Occipital lobe (tissue), 2 donors: ENCODE measurements around the gene TP73. TPM values are rescaled to one million over a fixed set of nuclear protein-coding genes. Genes with fewer than 3 reads are reported as not detected.
"Not testable (repeated sequence)": the region's sequence is repeated elsewhere in the genome, so short reads cannot be mapped to it uniquely, and the experiment has no call there.

ENCODE experiments used
- DNase-seq: peaks from one replicate; lab custom pipeline; 2025; lab: John Stamatoyannopoulos, UW
- total RNA-seq: library from RNA; depleted of rRNA; stranded (reverse); fragments of >200 nt; gene quantifications from one replicate; pipeline ENCODE4 v1.2.3, GENCODE V29; 2014

Gene TP73
- total RNA-seq, 1 donor from 2014 or later = 0.16 TPM

GRCh38 chr1:3618531-3618880, 33.8 kb upstream of the TP73 start:
- DNase-seq = no peak

DNA sequence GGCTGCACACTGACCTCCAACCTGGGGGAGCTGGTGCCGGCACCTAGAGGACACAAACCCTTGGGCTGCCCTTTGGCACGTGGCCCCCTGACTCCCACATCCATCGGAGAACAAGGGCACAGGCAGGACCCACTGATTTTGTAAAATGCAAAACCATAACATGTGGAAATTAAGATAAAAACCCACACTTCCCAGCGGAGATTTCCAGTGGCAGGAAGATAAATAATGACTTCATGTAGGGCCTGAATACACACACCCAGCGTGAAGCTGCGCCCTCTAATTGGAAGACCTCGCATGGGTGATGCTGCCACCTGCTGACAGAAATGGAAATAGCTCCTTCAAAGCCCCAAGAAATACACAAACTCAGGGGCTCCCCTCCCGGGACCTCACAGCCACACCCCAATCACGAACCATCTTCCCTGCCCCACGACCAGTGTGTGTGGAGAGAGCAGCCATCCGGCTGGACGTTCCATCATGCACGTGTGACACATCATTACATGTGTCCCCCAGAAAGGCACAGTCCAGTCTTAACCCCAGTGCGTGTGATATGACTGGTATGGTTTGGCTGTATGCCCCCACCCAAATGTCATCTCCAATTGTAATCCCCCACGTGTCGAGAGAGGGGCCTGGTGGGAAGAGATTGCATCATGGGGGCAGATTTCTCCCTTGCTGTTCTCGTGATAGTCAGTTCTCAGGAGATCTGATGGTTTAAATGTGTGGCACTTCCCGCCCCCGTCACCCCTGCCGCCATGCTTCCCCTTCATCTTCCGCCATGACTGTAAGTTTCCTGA, 33.2 kb upstream of the TP73 start:
- DNase-seq = peak; percentile 49

- no peak for DNase-seq
Measured at GRCh38 chr1:3620708-3621107, 31.6 kb upstream of the TP73 start.

DNA sequence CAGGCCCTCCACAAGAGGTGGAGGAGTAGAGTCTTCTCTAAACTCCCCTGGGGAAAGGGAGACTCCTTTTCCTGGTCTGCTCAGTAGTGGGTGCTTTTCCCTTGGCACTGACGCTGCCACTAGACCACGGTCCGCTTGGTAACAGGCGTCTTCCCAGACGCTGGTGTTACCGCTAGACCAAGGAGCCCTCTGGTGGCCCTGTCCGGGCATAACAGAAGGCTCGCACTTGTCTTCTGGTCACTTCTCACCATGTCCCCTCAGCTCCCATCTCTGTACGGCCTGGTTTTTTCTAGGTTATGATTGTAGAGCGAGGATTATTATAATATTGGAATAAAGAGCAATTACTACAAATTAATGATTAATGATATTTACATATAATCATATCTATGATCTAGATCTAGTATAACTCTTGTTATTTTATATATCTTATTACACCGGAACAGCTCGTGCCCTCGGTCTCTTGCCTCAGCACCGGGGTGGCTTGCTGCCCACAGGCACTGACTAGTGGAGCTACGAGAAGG, 31.1 kb upstream of the TP73 start:
- peak; percentile 6 for DNase-seq

DNA sequence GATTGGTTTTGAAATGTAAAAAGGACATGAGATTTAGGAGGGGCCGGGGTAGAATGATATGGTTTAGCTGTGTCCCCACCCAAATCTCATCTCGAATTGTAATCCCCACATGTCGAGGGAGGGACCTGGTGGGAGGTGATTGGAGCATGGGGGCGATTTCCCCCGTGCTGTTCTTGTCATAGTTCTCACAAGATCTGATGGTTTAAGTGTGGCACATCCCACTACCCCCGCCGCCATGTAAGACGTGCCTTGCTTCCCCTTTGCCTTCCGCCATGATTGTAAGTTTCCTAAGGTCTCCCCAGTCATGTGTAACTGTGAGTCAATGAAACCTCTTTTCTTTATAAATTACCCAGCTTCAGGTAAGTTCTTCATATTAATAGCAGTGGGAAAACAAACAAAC, 30.2 kb upstream of the TP73 start:
- not testable (repeated sequence) for DNase-seq

- no peak for DNase-seq
Measured at GRCh38 chr1:3623441-3624199, 28.7 kb upstream of the TP73 start.

DNA sequence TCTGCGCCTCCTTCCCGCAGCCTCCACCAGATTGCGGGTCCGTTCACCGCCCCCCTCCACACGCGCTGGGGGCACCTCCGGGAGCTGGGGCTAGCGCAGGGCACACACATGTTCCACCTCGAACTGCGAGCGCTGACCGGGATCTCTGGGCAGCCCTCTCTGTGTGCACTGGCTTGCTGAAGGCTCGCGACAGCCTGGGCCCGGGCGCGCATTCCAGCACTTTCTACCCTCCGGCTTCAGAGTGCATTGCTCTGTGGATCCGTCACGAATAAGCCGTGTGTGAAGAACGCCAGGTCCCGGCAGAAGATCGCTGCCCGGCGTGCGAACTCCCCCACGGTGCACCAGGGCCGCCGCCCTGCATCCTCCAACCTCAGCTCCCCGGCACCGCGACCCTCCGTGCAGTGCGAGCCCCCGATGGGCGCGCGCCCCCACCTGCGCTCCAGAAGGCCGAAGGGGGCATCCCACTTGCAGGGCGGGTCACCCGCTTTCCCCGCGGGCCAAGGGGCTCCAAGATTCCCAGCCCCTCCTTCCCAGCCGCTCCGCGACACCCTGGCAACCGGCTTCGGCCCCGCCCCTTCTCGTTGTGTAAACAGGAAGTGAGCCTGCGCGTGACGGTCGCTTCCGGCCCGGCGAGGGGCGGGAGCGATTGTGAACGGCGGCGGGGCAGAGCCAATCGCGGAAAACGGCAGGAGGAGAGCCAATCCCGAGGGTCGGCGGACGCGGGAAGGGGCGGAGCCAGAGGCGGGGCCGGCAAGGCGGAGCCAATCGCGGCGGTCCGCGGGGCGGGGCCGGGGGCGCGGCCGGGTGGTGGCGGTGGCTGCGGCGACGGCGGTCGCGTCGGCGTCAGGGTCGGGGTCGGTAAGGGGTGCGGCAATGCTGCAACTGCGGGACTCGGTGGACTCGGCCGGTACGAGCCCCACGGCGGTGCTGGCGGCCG, 27.8 kb upstream of the TP73 start, which contains the start of gene TPRG1L:
Gene TPRG1L, plus strand, starts transcription at position 816 of the 937 bp plus-strand sequence. Its CDS starts 58 bp downstream, at position 874.
- DNase-seq = peak; percentile 98

DNA sequence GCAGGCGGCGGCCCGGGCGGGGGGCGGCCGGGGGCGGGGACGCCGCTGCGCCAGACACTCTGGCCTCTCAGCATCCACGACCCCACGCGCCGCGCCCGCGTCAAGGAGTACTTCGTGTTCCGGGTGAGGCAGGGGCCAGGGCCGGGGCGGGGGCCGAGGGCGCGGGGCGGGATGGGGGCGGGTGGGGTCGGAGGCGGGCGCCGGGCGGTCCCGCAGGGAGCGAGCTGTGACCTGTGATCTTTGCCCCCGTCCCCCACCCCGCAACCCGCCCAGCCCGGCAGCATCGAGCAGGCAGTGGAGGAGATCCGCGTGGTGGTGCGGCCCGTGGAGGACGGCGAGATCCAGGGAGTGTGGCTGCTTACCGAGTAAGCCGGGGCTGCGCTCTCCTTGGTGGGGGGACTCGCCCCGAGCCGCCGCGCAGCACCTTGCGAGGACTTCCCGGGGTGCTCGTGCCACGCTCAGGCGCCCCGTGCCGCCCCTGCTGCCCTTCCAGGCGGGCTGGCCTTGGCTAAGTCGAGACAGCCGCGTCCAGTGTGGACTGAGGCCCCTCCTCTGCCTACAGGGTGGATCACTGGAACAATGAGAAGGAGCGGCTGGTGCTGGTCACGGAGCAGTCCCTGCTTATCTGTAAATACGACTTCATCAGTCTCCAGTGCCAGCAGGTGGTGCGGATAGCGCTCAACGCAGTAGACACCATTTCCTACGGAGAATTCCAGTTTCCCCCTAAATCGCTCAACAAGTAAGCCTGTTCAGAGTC, 27.0 kb upstream of the TP73 start:
- no peak for DNase-seq

DNA sequence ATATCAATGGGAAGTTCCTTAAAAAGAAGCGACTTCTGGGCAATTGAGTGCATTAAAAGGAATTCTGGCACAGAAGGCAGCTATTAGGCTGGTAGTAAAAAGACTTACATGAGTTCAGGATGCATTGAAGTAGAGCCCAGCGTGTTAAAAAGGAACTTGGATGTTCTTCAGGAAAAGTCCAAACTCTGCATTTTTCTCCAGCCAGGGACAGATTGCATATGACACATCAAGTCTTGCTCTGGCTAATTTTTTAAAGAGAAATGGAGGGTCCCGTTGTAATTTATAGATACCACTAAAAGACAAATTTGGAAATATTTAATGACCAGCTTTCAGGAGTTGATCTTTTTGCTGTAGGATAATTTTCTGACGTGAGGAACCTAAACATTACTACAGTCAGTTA, 26.3 kb upstream of the TP73 start:
- DNase-seq = no peak

DNA sequence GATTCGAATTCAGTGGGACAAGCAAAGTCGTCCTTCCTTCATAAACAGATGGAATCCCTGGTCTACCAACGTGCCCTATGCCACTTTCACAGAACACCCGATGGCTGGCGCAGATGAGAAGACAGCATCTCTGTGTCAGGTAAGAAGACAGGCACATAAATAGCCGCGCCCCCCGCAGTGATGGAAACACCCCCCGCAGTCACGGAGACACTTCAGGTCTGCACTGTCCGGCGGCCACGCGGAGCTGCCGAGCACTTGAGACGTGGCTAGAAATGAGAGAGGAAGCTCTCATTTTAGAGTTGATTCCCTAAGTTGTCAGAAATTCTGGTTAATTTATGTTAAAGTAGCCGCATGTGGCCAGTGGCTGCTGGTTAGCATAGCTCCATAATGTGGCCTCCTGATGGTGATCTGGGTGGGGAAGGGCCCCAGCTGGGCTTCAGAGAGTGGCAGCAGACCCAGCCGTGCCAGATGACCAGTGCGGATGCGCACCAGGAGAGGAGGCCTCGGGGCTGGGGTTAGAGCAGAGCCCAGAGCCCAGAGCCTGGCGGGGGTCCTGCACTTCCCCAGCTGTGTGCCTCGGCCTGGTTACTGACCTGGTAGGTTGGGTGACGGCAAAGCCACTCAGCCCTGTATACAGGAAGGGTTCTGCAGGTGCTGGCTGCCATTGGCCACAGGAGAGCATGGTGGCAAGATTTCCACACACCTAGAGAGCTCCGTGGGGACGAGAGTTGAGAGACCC, 24.6 kb upstream of the TP73 start:
- no peak for DNase-seq

DNA sequence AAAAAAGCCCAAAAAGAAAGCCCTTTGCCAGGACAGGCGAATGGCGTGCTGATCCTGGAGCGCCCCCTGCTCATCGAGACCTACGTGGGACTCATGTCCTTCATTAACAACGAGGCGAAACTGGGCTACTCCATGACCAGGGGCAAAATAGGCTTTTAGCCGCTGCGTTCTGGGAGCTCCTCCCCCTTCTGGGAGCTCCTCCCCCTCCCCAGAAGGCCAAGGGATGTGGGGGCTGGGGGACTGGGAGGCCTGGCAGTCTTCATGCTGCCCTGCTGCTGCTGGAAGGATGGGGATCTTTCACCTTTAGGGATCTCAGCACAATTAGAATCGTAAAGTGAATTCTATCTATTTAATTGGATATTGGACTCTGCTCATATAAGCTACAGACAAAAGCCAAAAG, 23.9 kb upstream of the TP73 start:
- no peak for DNase-seq

- no peak for DNase-seq
Measured at GRCh38 chr1:3629561-3630160, 22.7 kb upstream of the TP73 start.

- DNase-seq = no peak
Measured at GRCh38 chr1:3630161-3630611, 22.1 kb upstream of the TP73 start.

DNA sequence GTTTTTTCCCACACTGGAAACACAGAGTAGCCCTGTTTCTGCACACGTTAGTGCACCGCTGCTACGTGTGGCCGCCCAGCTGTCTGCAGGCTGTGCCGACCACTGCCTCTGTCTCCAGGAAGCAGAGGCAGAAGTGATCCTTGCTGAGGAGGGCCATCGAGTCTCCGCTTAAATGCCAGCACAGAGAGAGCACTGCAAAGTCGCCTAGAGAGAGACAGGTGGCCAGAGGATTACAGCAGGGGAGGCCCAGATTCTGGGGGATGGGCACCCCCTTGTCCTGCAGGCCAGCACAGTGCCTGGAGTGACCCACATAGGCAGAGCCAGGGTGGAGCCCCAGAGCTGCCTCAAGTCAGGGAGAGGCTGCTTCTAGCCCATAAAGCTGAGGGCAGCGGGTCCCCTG, 21.4 kb upstream of the TP73 start:
- no peak for DNase-seq

GRCh38 chr1:3631320-3632260, 20.7 kb upstream of the TP73 start:
- DNase-seq = no peak

DNA sequence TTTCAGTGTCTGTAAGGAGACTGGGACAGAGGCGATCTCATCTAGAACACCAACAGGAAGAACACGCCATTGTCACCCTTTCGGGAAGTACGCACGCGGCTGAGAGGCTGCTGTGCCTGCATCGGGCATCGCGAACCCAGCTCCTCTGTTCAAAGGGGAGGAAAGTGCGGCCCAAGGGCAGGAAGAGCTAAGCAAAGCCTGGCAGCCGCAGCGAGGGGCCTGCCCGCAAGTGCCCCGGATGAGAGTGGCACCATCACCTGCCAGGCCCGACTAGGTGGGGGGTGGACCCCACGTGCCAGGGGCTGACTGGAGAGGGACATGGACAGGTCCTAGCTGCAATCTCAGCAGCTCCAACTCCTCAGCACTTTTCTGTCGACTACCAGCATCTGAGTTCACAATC, 20.0 kb upstream of the TP73 start:
- no peak for DNase-seq

DNA sequence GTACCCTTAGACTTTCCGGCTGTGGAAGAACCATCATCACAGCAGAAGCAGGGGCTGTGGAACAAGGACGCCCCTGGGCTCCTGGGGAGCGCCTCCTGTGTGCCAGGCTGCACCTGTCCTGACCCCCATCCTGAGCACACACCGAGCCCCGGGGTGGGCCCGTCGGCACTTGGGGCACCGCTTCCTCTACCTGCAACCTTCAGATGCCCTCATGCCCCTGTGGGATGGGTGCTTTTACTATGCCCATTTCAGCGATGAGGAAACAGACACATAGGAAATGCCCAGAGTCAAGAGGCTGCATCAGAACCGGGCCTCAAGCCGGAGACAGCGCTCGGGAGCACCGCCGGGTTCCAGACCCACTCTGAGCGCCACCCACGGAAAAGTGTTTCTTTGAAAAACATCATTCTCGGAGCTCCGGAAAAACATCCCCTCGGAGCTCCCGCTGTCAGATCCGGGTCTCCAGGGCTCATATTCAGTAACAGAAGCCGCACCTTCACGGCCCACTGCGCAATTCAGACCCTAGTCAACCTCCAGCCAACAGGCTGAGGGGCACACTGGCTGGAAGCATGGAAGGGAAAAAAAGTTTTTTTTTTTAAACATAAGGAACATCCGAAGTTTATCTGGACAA, 19.5 kb upstream of the TP73 start:
- DNase-seq = no peak
